SIG-M5 treated with dmso at 0.1 percent for 504 hours (cell line): ENCODE data around the gene PHF1.

ENCODE experiments used
- DNase-seq: peaks from one replicate; lab custom pipeline; 2025; ENCODE audit not compliant: unreplicated experiment; lab: John Stamatoyannopoulos, UW

Gene PHF1

DNA sequence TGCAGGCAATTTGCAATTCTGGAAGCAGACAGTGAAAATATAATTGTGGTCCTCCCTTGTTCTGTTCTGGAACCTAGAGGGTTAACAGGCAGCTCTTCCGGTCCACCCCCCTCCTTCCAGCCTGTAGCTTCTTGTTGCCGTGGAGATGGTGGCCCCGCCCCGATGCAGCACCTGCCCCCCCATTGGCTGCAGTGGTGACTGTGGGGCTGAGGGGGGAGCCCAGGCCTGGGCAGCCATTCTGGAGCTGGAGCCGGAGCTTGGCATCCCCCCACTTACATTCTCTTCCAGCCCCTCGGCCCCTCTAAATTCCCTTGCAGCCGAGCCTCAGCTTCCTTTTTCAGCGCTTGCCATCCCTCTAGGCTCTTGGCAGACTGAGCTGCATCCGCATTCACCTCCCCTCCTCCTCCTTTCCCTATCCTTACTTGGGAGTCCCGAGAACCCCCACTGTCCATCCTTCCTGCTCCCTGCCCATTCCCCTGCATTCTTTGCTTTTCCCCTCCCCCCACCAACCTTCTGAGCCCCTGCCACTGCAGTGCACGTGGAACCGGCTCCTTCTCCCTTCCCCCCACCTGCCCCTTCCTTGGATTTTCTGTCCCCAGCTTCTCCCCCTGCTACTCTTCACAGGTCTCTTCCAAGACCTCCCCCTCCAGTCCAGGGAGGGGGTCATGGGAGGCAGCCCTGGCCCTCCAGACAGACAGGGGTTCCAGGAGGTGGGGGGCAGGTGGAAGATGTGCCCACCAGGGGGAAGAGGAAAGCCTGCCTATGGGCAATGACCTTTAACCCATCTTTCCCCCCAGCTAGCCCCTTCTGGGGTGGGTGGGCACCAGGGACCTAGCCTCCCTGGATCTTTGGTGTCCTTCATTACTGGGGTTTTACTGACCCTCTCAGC, 20.4 kb downstream of the PHF1 start:
- DNase-seq: peak; percentile 55

GRCh38 chr6:33431880-33432541, 21.2 kb downstream of the PHF1 start:
- DNase-seq: peak; percentile 20

GRCh38 chr6:33432546-33432945, 21.7 kb downstream of the PHF1 start:
- DNase-seq: no peak

- no peak for DNase-seq
Measured at GRCh38 chr6:33433001-33433543, 22.3 kb downstream of the PHF1 start.

- no peak for DNase-seq
Measured at GRCh38 chr6:33433544-33434191, 22.9 kb downstream of the PHF1 start.

GRCh38 chr6:33434961-33435360, 24.1 kb downstream of the PHF1 start:
- no peak for DNase-seq

DNA sequence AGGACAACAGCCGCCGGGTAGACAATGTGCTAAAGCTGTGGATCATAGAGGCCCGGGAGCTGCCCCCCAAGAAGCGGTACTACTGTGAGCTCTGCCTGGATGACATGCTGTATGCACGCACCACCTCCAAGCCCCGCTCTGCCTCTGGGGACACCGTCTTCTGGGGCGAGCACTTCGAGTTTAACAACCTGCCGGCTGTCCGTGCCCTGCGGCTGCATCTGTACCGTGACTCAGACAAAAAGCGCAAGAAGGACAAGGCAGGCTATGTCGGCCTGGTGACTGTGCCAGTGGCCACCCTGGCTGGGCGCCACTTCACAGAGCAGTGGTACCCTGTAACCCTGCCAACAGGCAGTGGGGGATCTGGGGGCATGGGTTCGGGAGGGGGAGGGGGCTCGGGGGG, 26.9 kb downstream of the PHF1 start:
- no peak for DNase-seq

GRCh38 chr6:33438978-33439594, 28.3 kb downstream of the PHF1 start:
- no peak for DNase-seq

DNA sequence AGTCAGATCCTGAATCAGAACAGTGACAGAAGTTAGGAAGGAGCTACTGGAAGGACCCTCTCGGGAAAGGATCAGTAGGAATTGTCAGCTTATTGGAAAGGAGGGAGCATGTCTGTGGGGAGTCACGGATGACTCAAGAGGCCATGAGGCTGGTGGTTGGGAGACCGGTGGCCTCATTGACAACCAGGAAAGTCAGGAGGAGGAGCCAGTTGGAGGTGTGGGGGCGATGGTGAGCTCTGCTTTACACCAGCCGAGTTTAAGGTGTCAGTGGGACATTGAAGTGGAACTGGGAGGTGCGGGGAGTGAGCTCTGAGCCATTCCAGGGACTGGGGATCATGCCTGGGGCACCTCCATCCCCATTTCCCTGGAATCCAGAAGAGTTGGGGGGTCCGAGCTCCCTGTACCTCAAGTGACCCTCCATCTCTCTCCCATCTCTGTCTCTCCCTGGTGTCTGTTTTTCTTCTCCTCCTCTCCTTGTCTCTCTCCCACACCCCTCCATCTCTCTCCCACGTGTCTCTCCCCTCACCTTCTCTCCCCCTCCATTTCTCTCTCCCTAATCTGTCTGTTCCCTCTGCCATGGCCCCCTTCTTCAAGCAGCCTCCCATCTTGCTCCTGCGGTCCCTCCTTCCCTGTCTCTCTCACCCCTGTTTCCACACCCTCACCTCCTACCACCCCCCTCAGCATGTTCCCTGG, 29.3 kb downstream of the PHF1 start:
- no peak for DNase-seq

- DNase-seq: no peak
Measured at GRCh38 chr6:33440649-33441309, 30.0 kb downstream of the PHF1 start.

DNA sequence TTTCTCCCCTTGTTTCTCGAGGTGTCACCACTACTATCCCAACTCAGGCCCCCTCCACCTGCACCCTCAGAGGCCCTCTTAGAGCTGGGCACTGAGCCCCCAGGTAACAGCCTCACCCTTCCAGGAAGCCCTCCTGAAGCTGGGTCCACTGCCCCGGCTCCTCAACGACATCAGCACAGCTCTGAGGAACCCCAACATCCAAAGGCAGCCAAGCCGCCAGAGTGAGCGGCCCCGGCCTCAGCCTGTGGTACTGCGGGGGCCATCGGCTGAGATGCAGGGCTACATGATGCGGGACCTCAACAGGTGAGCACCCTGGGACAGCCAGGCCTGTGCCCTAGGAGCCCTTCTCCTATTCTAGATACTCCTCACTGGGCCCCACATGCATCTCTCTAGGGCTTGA, 30.6 kb downstream of the PHF1 start:
- no peak for DNase-seq

DNA sequence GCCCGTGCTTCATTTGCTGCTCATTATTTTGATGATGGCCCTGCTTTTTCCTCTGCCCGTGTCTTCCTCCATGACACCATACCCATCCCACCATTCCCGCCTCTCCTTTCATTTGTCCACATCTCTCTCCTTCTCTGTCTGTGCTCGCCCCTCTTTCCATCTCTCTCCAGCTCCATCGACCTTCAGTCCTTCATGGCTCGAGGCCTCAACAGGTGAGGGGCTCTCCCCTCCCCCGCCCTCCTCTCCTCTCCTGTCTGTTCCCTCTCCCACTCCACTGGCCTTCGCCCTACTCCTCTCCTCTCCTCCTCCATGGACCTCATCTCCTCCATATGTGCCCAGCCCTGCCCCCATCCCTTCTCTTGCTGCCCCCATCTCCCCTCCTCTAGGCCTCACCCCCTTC, 31.5 kb downstream of the PHF1 start:
- no peak for DNase-seq

- DNase-seq: no peak
Measured at GRCh38 chr6:33443025-33443424, 32.2 kb downstream of the PHF1 start.

GRCh38 chr6:33443619-33444504, 33.0 kb downstream of the PHF1 start:
- no peak for DNase-seq

- peak; percentile 81 for DNase-seq
Measured at GRCh38 chr6:33445119-33445603, 34.3 kb downstream of the PHF1 start.

DNA sequence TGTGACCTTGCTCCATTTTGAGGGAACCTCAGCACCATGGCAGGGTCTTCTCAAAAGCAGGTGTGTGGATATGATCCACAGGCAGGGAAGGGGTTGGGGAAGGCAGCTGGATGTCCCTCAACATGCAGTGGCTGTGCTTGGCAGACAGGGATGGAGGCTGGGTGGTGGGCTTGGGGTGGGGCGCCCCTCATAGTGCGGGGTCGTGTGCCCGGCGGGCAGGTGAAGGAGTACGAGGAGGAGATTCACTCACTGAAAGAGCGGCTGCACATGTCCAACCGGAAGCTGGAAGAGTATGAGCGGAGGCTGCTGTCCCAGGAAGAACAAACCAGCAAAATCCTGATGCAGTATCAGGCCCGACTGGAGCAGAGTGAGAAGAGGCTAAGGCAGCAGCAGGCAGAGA, 35.5 kb downstream of the PHF1 start:
- DNase-seq: no peak

- DNase-seq: no peak
Measured at GRCh38 chr6:33450434-33450833, 39.6 kb downstream of the PHF1 start.

DNA sequence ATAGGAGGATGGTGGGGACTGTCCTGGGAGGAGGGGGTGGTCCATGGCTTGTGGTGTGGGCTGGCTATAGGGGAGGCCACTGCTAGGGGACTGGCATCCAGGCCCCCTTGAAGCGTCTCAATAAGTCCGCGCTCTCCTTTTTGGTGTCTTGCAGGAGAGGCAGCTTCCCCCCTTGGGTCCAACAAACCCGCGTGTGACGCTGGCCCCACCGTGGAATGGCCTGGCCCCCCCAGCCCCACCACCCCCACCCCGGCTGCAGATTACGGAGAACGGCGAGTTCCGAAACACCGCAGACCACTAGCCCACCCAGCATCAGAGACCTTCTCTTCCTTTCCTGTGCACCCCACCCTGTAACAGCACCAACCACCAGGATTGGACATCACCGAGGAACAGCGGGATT, 40.8 kb downstream of the PHF1 start:
- no peak for DNase-seq

- no peak for DNase-seq
Measured at GRCh38 chr6:33452496-33452895, 41.7 kb downstream of the PHF1 start.
